GM12874 (cell line): Measurements from ENCODE around the gene SPATA20.

Experiments
- TF ChIP-seq, protein P1 (sequence below): IDR thresholded peaks from 2 replicates; pipeline ENCODE4 v1.5.1; 2011; ENCODE audit warnings: low read depth, mild to moderate bottlenecking, control low read depth, low read length, moderate library complexity; ENCODE audit not compliant: insufficient read depth

The SPATA20 gene

DNA sequence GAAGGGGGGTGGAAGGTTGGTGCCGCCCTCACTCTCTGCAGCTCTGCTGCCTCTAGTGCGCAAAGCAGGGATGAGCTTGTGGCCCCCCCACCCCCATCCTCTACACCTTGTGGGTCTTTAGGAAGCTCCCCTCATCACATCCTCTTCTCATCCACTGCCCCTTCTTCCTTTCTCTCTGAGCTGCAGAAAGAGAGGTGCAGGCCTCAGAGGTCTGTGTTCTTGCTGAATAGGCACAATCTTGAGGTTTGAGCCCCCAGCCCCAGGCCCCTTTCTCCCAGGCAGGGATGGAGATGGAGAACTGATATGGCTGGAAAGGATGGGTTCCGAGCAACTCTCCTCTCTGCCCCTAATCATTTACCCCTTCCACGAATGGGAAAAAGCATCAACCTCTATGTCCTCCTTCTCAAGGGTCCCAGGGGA is 16.1 kb downstream of the SPATA20 start:
- TF ChIP-seq, protein P1, sequence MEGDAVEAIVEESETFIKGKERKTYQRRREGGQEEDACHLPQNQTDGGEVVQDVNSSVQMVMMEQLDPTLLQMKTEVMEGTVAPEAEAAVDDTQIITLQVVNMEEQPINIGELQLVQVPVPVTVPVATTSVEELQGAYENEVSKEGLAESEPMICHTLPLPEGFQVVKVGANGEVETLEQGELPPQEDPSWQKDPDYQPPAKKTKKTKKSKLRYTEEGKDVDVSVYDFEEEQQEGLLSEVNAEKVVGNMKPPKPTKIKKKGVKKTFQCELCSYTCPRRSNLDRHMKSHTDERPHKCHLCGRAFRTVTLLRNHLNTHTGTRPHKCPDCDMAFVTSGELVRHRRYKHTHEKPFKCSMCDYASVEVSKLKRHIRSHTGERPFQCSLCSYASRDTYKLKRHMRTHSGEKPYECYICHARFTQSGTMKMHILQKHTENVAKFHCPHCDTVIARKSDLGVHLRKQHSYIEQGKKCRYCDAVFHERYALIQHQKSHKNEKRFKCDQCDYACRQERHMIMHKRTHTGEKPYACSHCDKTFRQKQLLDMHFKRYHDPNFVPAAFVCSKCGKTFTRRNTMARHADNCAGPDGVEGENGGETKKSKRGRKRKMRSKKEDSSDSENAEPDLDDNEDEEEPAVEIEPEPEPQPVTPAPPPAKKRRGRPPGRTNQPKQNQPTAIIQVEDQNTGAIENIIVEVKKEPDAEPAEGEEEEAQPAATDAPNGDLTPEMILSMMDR: no peak

DNA sequence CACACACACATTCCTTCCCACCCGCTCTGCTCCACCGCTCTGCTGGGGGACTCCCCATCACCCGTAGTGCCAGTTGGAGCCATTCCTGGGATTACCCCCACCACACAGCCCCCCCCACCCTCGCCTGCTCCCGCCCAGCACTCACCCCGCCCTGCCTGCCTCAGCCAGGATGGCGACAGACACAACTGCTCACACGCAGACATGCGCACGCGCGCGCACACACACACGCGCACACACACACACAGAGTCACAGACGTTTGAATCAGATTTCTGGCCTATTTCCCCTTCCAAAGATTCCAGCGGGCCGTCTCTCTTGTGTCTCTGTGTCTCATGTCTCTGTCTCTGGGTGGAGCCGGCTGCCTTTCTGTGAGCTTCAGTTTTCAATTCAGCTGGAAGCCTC is 17.9 kb downstream of the SPATA20 start:
- TF ChIP-seq, protein P1: no peak

DNA sequence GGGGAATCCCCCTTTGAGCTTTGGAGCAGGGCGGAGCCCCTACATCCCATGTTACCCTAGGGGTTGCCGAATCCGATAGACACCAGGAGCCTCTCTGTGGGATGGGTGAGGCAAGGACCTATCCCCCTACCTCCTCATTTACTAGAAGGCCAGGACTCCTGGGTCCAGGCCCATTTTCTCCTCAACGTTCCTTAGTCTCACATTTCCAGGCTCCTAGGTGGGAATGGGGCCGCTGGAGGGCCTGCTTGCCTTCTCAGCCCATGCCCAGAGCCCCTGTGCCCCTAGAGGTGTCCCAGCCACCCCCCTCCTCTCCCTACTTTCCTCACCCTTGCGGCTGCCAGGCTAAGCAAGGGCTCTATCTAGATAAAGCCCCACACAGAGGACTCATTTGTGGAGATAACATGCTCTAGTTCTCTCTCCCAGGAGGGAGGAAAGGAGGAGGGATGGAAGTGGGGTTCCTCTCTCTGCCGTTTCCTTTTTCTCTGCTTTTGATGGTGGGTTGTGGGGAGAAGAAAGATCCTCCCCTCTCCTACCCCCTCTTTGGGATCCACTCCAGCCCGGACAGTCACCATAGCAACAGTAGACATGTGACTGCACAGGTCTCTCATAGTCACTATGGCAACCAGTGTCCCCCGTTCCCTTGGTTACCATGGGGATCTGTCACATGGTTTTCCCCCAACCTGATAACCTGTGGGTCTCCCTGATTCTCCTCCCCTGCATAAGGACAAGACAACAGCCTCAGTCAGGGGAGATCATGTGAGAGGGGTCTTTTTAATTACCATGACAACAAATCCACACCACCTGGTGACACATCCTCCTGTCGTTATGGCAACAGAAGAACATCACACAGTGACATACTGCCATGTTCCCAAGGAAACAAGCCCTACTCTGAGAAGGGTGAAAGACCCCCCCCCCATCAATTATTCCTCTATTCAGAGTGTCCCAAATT is 18.7 kb downstream of the SPATA20 start:
- TF ChIP-seq, protein P1: no peak

DNA sequence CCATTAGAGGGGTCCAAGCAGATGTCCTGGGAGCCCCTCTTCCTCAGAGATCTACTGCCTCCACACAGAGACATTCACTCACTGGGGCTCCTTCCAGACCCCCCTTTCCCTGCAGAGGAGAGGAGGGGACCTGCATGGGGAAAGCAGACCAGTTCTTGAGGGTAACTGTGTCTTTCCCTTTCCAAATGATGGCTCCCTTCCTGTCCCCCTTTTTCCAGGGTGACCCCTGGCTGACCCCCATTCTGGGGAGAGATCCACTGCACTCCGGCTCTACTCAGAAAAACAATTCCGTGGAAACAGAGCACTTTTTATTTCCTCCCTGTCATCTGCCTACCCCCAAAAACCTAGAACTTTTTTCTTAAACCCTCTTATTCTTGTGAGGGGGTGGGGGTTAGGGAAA is 19.9 kb downstream of the SPATA20 start:
- TF ChIP-seq, protein P1: no peak

DNA sequence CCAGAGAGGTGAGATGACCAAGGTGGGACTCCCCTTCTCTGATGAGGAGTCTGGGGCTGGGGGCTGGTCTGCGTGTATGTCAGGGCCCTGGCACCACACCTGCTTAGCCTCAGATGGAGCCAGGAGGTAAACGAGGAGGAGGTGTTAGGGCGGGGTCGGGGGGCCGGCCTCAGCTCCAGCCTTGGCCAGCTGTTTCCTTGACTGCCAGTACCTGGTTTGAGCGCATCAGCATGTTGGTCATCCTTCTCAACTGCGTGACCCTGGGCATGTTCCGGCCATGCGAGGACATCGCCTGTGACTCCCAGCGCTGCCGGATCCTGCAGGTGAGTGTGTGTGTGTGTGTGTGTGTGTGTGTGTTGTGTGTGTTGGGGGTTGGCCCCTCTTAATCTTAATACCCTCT is 21.7 kb downstream of the SPATA20 start:
- TF ChIP-seq, protein P1: no peak

DNA sequence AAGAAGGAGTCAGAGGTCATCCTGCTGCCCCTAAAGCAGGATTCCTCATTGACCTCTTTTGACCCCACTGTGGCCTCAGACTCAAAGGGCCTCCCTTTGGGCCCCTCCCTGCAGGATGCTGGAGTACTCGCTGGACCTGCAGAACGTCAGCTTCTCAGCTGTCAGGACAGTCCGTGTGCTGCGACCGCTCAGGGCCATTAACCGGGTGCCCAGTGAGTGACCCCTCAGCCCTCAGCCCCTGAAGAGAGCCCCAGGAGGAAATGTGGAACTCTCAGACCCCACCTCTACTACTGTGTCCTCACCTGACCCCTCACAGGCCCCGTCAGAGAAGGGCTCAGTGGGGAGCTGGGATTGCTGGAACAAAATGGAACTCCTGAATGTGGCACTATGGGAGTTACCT is 22.6 kb downstream of the SPATA20 start:
- TF ChIP-seq, protein P1: no peak

DNA sequence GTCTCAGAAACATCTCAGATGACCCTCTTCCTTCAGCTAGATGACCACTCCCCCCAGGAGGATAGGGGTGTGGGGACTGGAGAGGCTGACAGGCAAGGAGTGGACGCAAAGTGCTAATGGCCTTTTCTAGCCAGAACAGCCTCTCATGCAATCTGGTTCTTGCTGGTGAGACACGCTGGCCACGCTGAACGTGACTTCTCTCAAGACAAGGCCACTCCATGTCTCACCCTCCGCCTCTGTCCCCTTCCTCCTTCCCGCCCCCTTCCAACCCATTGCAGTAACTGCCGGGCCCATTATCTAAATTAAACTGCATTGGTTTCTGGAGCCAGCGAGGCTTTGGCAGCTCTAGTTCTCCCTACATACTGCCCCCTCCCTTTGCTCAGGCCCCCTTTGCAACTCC is 23.1 kb downstream of the SPATA20 start:
- TF ChIP-seq, protein P1: no peak
